GM04504 (cell line): ENCODE results near the gene TMEM44.

Source experiments
- DNase-seq: peaks from one replicate; pipeline ENCODE4 v3.0.0-alpha.2; 2012; ENCODE audit warnings: low read depth

TMEM44 gene

DNA sequence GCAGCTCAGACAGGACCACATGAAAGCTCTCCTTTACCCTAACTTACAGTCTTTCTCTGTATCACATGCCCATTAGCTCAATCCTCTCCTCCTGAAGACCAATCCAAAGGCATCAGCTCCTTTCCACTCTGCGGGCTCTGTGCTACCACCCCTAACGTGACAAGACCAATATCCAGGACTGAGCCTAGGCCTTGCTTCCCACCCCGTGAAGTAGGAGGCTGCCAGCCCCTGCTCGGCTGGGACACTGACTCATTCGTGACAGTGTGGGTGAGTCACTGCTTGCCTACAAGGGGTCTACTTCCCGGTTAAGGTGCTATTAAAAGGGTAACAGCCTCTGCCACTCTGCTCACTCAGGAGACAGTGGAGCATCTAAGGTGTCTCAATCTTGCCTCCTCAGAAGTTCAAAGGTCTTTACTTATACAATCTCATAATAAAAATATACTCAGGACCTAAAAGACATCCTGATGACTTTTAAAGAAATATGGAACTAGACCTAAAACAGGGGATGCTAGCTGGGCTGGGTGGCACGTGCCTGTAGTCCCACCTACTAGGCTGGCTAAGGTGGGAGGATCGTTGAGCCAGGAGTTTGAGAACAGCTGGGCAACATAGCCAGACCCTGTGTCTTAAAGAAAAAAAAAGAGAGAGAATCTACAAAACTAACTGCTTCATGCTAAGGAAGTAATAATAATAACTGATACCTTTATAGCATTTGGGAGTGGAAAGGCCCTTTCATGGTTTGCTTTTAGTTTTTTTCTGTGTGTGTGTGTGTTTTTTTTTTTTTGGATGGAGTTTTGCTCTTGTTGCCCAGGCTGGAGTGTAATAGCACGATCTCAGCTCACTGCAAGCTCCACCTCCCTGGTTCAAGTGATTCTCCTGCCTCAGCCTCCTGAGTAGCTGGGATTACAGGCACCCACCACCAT, 55.0 kb downstream of the TMEM44 start:
- peak; percentile 72 for DNase-seq

DNA sequence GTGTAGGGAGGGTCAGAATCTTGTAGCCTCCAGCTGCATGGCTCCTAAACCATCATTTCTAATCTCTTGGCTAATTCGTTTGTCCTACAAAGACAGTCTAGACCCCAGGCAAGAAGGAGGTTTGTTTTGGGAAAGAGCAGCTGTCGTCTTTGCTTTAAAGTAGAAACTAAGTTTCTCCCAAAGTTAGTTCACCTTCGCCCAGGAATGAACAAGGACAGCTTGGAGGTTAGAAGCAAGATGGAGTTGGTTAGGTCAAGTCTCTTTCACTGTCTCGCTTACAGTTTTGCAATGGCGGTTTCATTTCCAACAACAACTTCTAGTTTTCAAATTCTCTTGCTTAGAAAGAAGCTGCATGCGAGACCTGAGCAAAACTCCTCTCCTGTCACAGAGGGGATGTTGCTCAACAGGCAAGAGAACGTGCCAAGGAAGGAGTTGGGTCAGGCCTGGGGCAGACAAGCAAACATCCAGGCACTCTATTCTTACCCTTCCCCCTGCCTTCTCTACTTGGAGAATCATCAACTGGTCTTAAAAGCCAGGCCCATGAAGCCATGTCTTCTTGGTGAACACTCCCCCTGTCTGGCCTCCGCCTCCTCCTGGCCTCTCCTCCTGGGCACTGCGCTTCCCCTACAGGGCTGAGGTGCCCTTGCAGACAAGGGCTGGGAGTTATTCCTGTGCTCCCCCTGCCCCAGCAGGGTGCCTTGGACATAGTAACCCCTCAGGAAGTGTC, 57.6 kb downstream of the TMEM44 start:
- peak; percentile 73 for DNase-seq

DNA sequence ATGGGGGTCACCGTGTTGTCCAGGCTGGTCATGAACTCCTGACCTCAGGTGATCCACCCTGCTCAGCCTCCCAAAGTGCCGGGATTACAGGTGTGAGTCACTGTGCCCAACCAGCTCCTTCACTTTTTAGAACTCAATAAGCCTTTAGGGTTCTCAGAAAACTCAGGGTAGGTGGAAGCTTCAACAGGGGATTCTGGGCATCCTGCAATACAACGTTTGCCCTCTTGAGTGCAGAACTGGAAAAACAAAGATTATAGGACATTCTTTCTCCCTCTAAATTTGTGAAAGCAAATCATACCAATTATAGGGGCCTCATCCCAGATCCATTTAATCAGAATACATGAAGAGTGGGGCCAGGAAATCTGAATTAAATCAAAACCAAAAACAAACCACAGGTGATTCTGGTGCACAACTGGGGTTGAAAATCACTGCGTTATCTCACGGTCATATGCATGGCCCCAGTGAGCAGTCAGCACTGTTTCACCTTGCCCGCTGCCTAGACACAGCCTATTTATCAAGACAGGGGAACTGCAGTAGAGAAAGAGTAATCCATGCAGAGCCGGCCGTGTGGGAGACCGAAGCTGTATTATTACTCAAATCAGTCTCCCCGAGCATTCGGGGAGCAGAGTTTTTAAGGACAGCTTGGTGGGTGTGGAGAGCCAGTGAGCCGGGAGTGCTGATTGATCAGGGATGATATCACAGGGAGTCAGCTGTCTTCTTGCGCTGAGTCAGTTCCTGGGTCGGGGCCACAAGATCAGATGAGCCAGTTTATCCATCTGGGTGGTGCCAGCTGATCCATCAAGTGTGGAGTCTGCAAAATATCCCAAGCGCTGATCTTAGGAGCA, 58.4 kb downstream of the TMEM44 start:
- no peak for DNase-seq

DNA sequence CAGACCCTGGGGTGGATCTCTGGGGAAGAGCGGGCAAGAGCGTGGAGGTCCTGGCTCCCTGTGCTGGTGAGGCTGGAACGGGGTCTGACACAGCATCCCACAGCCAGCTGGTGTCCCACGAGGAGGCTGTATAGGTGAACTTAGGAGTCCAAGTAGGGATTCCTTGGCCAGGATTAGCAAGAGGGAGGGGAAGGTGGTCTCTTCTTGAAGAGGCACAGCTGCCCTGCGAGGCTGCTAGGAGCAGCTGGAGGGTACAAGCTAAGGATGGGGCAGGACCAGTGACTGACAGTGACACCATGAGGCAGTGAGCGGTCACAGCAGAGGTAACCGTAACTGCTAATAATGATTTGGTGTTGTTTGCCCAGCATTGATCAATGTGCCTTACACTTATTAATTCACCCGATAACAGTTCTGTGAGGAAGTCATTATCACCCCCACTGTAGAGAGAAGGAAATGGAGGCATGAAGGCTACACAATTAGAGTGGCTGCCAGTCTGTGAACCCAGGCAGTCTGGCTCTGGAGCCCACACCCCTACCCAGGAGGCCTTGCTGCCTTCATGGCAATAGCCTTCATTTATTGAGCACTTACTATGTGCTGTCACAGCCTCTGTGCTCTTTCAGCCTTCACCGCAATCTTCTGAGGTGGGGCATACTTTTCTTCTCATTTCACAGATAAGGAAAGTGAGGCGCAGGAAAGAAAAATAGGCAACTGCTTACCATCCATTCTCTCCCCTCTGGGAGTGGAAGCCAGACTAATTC, 59.4 kb downstream of the TMEM44 start:
- no peak for DNase-seq

DNA sequence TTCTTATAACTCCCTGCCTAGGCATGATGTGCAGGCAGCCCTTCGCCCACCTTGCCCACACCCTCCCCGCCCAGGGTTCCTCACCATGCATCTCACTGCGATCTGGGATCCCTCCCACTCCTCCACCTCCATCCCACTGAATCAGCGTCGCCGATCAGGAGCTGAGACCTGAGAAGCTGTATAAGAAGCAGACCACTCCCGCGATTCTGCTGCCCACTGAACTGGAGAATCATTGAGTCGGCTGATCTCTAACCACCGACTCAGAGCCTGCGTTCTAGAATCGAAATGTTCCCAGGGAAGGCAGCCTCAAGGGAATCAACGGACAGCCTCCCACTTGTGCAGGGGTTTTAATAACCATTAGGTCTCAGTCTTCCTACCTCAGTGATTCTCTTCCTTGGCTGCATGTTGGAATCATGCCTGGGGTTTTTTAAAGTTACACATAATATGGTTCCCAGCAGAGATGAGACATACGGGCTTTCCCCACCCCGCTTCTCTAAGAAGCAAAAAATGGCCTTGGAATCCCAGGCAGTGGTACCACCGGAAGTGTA, 60.2 kb downstream of the TMEM44 start:
- DNase-seq: no peak

DNA sequence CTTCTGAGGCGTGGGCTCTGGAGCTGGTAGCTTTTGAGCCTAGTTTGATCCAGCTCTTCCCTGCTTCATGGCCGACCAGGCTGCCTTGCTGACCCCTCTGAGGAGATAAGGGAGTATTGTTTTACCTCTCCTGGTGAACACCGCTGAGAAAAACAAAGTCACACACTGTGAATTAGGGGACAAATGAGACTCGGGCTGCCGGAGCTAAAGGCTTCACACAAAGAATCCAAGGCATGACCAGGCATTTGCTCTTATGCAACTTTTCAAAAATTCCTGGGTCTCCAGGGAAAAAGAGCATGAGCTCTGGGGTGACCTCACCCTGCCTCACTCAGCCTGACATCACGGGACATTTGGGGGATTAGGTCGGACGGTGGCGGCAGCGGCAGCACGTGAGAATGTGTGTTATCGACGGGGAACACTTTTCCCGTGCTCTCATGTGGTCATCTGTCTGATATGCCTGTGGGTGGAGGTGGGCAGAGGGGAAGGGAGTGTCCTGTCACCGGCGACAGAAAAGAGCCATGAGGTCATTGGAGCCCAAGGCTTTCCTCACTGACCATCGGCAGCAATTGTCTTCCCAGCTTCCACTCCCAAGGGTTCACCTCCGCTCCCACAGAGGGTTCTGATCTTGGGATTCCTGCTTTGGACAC, 61.0 kb downstream of the TMEM44 start:
- DNase-seq: peak; percentile 96

DNA sequence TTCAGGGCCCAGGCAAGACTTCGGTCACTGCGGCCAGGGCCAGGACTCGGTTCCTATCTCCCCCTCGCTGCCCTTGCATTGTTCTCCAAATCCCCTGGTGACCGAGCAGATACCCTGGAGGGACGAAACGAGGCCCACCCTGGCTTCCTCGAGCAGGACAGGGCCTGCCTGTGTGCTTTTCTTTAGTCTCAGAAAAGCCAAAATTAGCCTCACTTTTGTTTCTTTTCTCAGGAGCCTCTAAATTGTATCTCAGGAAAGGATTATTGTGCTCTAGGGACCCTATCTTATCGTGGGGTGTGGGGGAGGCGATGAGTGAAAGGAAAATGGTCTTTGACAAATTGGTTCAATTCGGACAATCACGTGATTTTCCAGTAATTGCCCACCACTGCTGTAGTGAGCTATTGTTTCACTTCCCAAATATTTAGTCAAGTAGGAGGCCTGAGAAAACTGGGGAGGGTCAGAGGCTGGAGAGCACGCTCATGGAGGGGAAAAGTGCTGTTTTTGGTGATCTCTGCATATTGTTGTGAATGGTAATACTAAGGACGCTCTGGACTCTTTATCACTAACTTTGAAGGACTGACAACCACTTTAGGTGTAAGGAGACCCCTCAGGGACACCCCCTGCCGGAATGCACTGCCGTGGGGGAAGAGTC, 61.6 kb downstream of the TMEM44 start:
- DNase-seq: no peak

DNA sequence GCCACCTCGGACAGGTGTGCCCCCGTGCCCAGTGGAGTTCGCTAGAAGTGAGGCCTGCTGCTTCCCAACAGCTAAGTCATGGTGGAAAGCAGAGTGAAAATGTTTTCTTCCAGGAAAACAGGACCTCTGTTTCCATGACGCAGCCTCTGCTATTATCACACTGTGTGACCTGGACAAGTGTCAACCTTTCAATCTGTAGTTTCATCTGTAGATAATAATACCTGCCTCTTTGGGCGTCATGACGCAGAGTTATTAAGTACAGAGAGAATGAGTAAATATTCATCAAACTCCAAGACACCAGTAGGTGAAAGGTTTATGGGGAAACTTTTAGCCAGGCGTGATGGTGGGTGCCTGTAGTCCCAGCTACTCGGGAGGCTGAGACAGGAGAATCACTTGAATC, 62.3 kb downstream of the TMEM44 start:
- no peak for DNase-seq

DNA sequence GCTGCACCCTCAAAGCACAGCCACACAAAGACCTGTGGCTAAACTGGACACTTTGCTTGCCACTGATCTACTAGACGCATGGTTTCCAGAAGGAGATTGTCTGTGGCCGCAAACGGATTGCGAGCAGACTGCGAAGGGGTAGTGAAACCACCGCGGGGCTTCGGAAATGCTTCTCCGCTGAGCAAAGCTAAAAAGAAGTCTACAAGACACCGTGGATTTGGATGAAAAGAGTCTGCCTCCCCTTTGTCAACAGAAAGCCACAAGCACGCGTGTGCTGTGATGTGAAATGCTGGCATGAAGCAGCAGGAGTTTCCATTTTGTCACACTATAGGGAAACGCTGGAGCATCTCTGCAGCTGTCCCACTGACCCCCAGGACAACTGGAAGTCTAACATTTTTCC, 63.0 kb downstream of the TMEM44 start:
- no peak for DNase-seq

DNA sequence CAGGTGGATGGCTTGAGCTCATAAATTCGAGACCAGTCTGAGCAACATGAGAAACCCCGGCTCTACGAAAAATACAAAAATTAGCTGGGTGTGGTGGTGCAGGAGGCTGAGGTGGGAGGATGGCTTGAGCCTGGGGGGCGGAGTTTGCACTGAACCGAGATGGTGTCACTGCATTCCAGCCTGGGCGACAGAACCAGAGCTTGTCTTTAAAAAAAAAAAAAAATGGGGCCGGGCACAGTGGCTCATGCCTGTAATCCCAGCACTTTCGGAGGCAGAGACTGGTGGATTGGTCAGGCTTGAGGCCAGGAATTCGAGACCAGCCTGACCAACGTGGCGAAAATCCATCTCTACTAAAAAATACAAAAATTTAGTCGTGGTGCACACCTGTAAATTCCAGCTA, 64.0 kb downstream of the TMEM44 start:
- no peak for DNase-seq

DNA sequence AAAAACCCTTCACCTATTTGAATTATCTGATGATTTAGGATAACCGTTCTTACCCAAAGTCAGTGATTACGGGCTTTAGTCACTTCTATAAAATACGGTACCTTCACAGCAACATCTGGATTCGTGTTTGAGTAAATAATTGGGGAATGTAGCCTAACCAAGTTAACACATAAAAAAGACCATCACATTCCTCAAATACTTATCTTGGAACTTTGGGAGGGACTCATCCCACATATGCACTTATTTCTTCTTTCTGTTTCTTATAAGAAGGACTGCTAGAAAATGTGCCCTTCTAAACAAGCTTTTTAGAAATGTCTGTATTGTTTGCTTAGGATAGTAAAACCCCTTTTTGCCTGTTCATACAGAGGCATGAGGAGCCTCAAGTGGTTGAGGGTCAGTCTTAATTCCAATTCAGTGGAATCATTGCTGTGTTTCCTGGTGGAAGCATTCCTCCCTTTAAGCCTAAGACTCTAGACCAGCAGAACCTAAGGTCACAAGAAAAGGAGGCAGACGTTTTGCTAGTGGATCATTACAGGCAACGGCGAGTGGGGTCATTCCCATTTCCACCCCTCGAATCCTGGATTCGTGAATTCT, 67.5 kb downstream of the TMEM44 start:
- DNase-seq: peak; percentile 70

DNA sequence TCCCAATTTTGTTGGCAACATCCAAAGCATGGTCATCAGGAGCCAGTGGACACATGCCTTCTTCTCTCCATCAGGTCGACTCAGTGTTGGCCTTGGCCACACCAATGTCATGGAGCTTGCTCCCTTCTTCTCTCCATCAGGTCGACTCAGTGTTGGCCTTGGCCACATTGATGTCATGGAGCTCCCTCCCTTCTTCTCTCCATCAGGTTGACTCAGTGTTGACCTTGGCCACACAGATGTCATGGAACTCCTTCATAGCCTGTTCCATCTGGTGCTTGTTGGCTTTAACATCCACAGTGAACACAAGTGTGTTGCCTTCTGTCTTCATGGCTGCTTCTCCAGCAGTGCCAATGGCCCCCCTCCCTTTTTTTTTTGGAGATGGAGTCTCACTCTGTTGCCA, 70.2 kb downstream of the TMEM44 start:
- DNase-seq: no peak

DNA sequence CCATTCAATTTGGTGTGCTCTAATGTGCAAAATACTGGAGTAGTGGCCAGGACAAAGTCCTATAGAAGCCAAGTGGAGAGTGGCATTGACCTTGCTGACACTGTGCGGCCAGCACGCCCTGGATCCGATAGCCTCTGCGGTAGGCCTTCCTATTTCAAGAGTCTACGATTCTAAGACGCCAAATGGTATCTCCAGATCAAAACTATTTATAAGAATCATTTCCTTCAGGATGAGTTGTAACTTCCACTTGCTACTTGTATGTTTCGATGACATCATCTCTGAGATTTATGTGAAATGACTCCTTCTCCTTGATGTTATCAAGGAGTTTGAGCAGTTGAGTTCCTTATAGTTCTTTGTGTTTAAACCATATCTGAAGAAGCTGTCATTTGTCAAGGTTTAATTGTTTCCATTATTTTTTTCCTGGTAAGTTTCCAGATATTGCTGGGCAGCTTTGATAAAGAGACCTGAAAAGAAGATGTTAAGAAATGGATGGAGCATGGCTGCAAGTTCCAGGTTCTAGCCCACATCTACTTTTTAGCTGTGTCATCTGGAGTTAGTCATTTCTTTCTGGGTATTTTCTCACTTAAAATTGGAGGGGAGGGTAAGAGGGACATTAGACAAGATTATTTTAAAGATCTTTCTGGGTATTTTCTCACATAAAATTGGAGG, 71.8 kb downstream of the TMEM44 start:
- no peak for DNase-seq

DNA sequence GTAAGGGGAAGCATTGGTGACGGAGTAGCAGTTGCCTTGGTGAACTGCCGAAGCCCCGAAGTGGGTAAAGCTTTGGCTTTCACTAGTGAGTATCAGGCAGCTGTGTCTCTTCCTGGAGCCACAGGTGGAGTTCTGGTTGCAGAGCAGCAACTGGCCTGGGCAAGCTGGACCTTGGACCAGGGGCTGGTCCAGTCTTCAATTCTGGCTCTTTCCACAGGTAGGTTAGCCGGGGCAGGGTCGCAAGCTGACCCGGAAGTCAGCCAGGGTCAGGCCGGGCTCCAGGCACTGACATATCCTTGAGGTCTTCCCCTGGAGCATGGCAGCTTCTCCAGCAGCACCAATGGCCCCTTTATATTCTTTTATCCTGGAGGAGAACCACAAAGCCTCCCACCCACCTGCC, 73.2 kb downstream of the TMEM44 start:
- no peak for DNase-seq

DNA sequence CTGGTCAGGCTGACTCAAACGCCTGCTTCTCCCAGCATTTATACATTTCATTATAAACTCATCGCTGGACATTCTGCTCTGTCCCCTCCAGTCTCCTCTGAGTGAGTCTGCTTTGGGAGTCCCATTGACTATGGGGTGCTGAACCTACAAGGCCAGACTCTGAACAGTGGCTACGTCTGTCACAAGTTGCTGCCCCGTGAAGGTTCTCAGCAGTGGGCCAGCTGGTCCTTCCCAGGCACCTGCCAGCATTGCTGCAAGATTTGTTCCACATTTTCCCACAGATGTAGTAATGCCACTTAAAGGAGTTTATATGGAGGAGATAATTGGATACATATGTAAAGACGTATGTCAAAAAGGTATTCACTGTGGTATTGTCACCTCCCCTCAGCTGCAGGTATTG, 73.7 kb downstream of the TMEM44 start:
- DNase-seq: no peak

DNA sequence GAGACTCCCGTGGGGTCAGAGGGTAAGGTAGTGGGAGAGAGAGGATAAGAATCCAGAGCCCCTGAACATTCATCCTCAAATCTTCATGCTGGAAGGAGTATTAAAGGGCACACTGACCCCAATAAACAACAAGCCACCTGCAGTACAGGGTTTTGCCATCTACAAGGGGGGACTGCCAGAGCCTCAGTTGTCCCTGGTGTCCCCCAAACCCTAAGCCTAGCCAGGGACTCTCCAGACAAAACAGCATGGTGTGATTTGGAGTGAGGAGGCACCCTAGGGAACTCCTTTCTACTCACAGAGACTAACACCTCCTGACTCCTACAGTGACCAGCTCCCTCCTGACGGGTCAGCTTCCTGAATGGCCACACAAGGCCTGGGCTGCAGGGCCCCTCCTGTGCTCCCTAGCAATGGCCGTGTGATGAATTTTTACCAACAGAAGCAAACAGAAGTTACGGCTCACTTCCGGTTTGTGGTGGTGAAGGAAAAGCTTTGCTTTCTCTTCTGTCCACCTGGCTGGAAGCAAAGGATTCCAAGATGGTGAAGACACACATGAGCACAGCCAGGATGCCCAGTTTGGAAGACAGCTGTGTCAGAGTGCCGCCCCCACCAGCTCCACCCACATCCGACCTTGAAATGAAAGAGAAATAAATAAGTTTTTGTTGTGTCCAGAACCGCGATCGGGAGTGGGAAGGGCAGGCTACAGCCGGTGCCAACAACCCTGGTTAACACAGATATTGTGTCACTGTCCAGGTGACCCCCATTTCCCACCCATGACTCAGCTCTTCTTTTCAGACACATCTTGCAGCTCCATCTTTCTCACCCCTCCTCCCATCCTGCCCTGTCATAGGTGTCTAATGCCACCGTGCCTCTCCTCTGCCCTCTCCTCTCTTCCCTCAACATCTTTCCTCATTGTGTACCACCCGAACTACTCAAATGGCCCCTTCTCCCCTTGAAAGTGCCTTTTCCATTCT, 76.8 kb downstream of the TMEM44 start:
- DNase-seq: no peak

DNA sequence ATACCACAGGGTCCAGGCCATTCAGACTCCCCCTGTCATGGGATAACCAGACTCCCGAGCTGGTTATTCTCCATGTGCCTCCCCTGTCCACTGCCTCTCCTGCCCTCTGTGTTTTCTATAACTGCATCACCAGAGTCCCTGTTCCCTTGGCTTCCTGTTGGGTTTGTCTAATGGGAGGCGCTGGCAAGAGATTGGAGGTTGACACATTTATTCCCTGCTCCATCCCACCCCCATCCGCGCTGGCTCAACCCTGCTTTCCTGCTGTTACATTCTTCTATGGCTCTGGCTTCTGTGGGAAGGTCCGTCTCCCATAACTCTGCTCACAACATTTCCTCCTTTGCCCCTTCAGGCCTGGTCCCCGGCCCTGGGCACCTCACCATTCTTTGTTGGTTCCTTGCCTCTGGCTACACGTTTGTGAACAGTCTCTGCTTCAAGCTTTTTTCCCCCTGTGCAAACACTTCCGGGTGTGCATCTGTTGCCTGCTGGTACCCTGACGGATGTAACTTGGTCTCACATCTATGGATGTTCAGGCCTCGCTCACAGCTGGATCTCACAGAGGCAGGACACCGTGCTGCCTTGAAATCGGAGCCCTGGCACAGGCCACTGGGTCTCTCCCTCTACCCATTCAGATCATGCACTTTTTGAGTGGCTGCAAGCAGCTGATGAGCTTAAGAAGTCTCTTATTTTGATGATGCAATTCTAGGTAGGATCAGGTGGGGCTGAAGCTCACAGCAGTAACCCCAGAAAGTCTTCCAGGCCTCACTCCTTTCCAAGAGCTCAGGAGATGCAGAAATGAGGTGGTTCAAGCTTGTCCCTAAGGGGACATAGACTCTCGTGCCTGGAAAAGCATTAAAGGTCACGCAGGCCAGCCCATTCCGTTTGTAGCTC, 77.8 kb downstream of the TMEM44 start:
- no peak for DNase-seq
